Right lobe of liver (tissue), 6 donors: ENCODE data around the gene UNC13D. TPM values are rescaled to one million over a fixed set of nuclear protein-coding genes. Genes with fewer than 3 reads are reported as not detected.
"Not testable (repeated sequence)": the region's sequence is repeated elsewhere in the genome, so short reads cannot be mapped to it uniquely, and the experiment has no call there.

Experiments used
- ATAC-seq, 4 donors: fragments of 200-7000 bp; cut with Tn5 transposase; one replicate each; pipeline ENCODE4 v1.9.1; 2020; ENCODE audit warnings: mild to moderate bottlenecking in 4 of 4, moderate library complexity in 4 of 4
- DNase-seq, 3 donors: peaks; one replicate each; pipeline ENCODE4 v3.0.0-alpha.2; 2020
- H3K27ac ChIP-seq, 3 donors: fragments of 200-600 bp; one replicate each; pipeline ENCODE4 v1.8.0; 2022
- H3K27me3 ChIP-seq, 2 donors: fragments of 200-600 bp; one replicate each; pipeline ENCODE4 v1.8.0; 2022
- H3K36me3 ChIP-seq, 4 donors: fragments of 200-600 bp; sonication (generic) in 1 of 4; one replicate each; pipeline versions ENCODE4 v1.5.1 to v1.8.0; 2017 to 2022; ENCODE audit warnings: control low read depth in 1 of 4
- H3K4me1 ChIP-seq, 4 donors: fragments of 200-600 bp; sonication (generic) in 1 of 4; one replicate each; pipeline versions ENCODE4 v1.5.1 to v1.8.0; 2017 to 2022; ENCODE audit warnings: control low read depth in 1 of 4
- H3K4me3 ChIP-seq, 3 donors: fragments of 200-600 bp; one replicate each; pipeline ENCODE4 v1.8.0; 2022
- H3K9me3 ChIP-seq, 4 donors: fragments of 200-600 bp; sonication (generic) in 1 of 4; one replicate each; pipeline versions ENCODE4 v1.5.1 to v1.8.0; 2017 to 2022; ENCODE audit warnings: control low read depth in 1 of 4
- CTCF ChIP-seq, 4 donors: fragments of 200-600 bp in 3 of 4; fragments of 450-650 bp in 1 of 4; IDR thresholded peaks; one replicate each; pipeline versions ENCODE4 v1.5.1 to v1.8.0; 2016 to 2022; ENCODE audit warnings: antibody characterized with exemption in 4 of 4, mild to moderate bottlenecking in 2 of 4
- POLR2A ChIP-seq: fragments of 450-650 bp; IDR thresholded peaks from one replicate; pipeline ENCODE4 v1.6.1; 2017; ENCODE audit warnings: antibody characterized with exemption, mild to moderate bottlenecking
- WGBS: methylation state at CpG from one replicate; pipeline ENCODE4 v1.1.6; 2018; ENCODE audit warnings: low coverage, low lambda C conversion rate; ENCODE audit not compliant: insufficient coverage; ENCODE audit errors: missing lambda C conversion rate; 5-methylcytosine and 5-hydroxymethylcytosine counted together
- intact Hi-C, 2 donors: fragments of 100-400 bp; cut with DNase I; formaldehyde crosslinking; loops; one replicate each; pipeline versions ENCODE4 v1.11.2 to v1.14.1; 2022
- total RNA-seq, 6 experiments: library from RNA; depleted of rRNA in 2 of 6; stranded (reverse); fragments of >200 nt in 2 of 6; fragmentation: NEBNext Ultra II Directional in 3 of 6; extraction: Animal tissue kit (Norgen Biotek cat#: 25700) in 3 of 6; gene quantifications; one replicate each; pipeline versions ENCODE4 v1.1.0 to v1.2.4, GENCODE V29; 2016 to 2023
- donor health status: DM: no; HTN: yes; CAD: no.
- donor health status: DM: no; HTN: no; CAD: no.
- donor health status: DM: no; HTN: no; CAD: no.
- donor health status: DM: no; HTN: yes; CAD: no.
- donor health status: DM: no; HTN: yes; CAD: no.

UNC13D gene
- total RNA-seq, 6 experiments from 2014 or later = 3.4 to 12.5 (median 10.7) TPM

- Histone ChIP-seq H3K27me3 (no peaks in the 10 kb centered on the region), H3K9me3 (no peaks in the 10 kb centered on the region), H3K27ac (no peak overlapping the region), H3K4me3 (no peak overlapping the region), H3K4me1 (peaks cover 0 to 23% (median 3%) of the 10 kb centered on the region in 4 donors), H3K36me3 (no peaks in the 10 kb centered on the region)
- ATAC-seq = peak in 3 of 4 donors; percentile 4 to 56 (median 8)
- no peak for TF ChIP-seq CTCF (IDR thresholded peaks at IDR 0.05)
- no peak for TF ChIP-seq POLR2A
- no CpG with 5 or more reads among the region's 32 CpGs for WGBS
- intact Hi-C loops = no loop called here
- DNase-seq = peak in 2 of 3 donors; percentile 58 to 73
These were observed 47.7 kb upstream of the UNC13D start for GRCh38 chr17:75891605-75892555.

GRCh38 chr17:75891022-75891604 lies 46.9 kb upstream of the UNC13D start:
- H3K4me1 ChIP-seq = peaks cover 0 to 22% (median 3%) of the 10 kb centered on the region in 4 donors
- H3K4me3 ChIP-seq = no peak overlapping the region
- H3K36me3 ChIP-seq = no peaks in the 10 kb centered on the region
- no CpG with 5 or more reads among the region's 31 CpGs for WGBS
- H3K9me3 ChIP-seq = no peaks in the 10 kb centered on the region
- no peak overlapping the region for H3K27ac ChIP-seq
- intact Hi-C loops = no loop called here
- H3K27me3 ChIP-seq = no peaks in the 10 kb centered on the region
- TF ChIP-seq POLR2A (no peak), CTCF (IDR thresholded peaks at IDR 0.05) (no peak)
- DNase-seq (peak in 1 of 3 donors; percentile 62), ATAC-seq (peak; percentile 20 to 76 (median 37))

- Histone ChIP-seq H3K27me3 (no peaks in the 10 kb centered on the region), H3K36me3 (no peaks in the 10 kb centered on the region), H3K4me1 (peaks cover 0 to 15% (median 3%) of the 10 kb centered on the region in 4 donors), H3K9me3 (no peaks in the 10 kb centered on the region), H3K27ac (no peak overlapping the region), H3K4me3 (no peak overlapping the region)
- intact Hi-C loops = no loop called here
- 60% methylated on average over 3 of the region's 6 CpGs for WGBS
- ATAC-seq (no peak), DNase-seq (no peak)
- TF ChIP-seq CTCF (IDR thresholded peaks at IDR 0.05) (no peak), POLR2A (no peak)
These were observed 45.2 kb upstream of the UNC13D start for GRCh38 chr17:75889454-75889853.

- H3K4me3 ChIP-seq = no peak overlapping the region
- ATAC-seq (no peak), DNase-seq (no peak)
- no peaks in the 10 kb centered on the region for H3K27me3 ChIP-seq
- intact Hi-C loops = no loop called here
- no peak for TF ChIP-seq CTCF (IDR thresholded peaks at IDR 0.05)
- no peak for TF ChIP-seq POLR2A
- no peaks in the 10 kb centered on the region for H3K9me3 ChIP-seq
- peaks cover 0 to 15% (median 3%) of the 10 kb centered on the region in 4 donors for H3K4me1 ChIP-seq
- H3K36me3 ChIP-seq = no peaks in the 10 kb centered on the region
- H3K27ac ChIP-seq = no peak overlapping the region
- WGBS = 95% methylated on average over 3 of the region's 6 CpGs
These were observed 44.3 kb upstream of the UNC13D start for GRCh38 chr17:75888484-75888883.

GRCh38 chr17:75885860-75886259 lies 41.7 kb upstream of the UNC13D start:
- WGBS = 86% methylated on average over 8 of the region's 9 CpGs
- H3K4me1 ChIP-seq, H3K9me3 ChIP-seq, H3K27ac ChIP-seq, H3K27me3 ChIP-seq, intact Hi-C loops, H3K4me3 ChIP-seq, DNase-seq, ATAC-seq, H3K36me3 ChIP-seq: not testable (repeated sequence)
